Aorta (tissue), 5 donors: ENCODE measurements around the gene CBX8. TPM values are rescaled to one million over a fixed set of nuclear protein-coding genes. Genes with fewer than 3 reads are reported as not detected.
"Not testable (repeated sequence)": the region's sequence is repeated elsewhere in the genome, so short reads cannot be mapped to it uniquely, and the experiment has no call there.

Experiments
- ATAC-seq: fragments of 200-7000 bp; cut with Tn5 transposase; one replicate; pipeline ENCODE4 v1.9.1; 2022; ENCODE audit warnings: moderate library complexity; ENCODE audit not compliant: low FRiP score
- DNase-seq, 2 donors: peaks; one replicate each; pipeline ENCODE4 v3.0.0-alpha.2; 2020
- H3K27ac ChIP-seq, 2 donors: one replicate each; pipeline ENCODE4 v1.5.1; 2013; ENCODE audit warnings: low read length in 2 of 2, mild to moderate bottlenecking in 2 of 2, moderate library complexity in 2 of 2, control low read depth in 1 of 2, inconsistent platforms in 1 of 2, low read depth in 1 of 2
- H3K27me3 ChIP-seq, 2 donors: one replicate each; pipeline ENCODE4 v1.6.1; 2013; ENCODE audit warnings: control low read depth in 1 of 2, low read length in 1 of 2, mild to moderate bottlenecking in 1 of 2, moderate library complexity in 1 of 2; ENCODE audit not compliant: insufficient read depth in 2 of 2, control insufficient read depth in 1 of 2
- H3K36me3 ChIP-seq, 2 donors: one replicate each; pipeline ENCODE4 v1.6.1; 2013; ENCODE audit warnings: control low read depth in 1 of 2, low read length in 1 of 2, mild to moderate bottlenecking in 1 of 2; ENCODE audit not compliant: insufficient read depth in 2 of 2, control insufficient read depth in 1 of 2
- H3K4me1 ChIP-seq, 2 donors: one replicate each; pipeline ENCODE4 v1.6.1; 2013; ENCODE audit warnings: low read length in 2 of 2, control low read depth in 1 of 2, mild to moderate bottlenecking in 1 of 2, moderate library complexity in 1 of 2; ENCODE audit not compliant: insufficient read depth in 2 of 2, control insufficient read depth in 1 of 2
- H3K4me3 ChIP-seq, 2 donors: one replicate each; pipeline ENCODE4 v1.5.1; 2013; ENCODE audit warnings: low read length in 2 of 2, control low read depth in 1 of 2, mild to moderate bottlenecking in 1 of 2
- H3K9me3 ChIP-seq: one replicate; pipeline ENCODE4 v1.6.1; 2013; ENCODE audit warnings: mild to moderate bottlenecking, low read length; ENCODE audit not compliant: control insufficient read depth
- WGBS, 2 donors: extraction: QIAGEN DNeasy Blood & Tissue Kit; methylation state at CpG; one replicate each; pipeline ENCODE4 v1.1.7; 2013; 5-methylcytosine and 5-hydroxymethylcytosine counted together
- intact Hi-C, 2 donors: fragments of 100-400 bp; cut with DNase I; formaldehyde crosslinking; loops; one replicate each; pipeline versions ENCODE4 v1.14.2 to v1.15.0; 2022
- polyA plus RNA-seq, 2 donors: library from polyadenylated mRNA; stranded (reverse); fragments of 200-250 nt; gene quantifications; one replicate each; pipeline ENCODE4 v1.2.3, GENCODE V29; 2013
- total RNA-seq, 2 donors: library from RNA; stranded (reverse); fragmentation: NEBNext Ultra II Directional; extraction: Animal tissue kit (Norgen Biotek cat#: 25700); gene quantifications; one replicate each; pipeline ENCODE4 v1.2.1, GENCODE V29; 2021
- donor health status: healthy with polysubstance abuse.
- donor health status: Bipolar disorder and iron deficiency.
- donor health status: DM: no; HTN: no; CAD: no.
- donor health status: DM: no; HTN: no; CAD: no.
- donor health status: DM: yes; HTN: yes; CAD: no.

The CBX8 gene
- total and polyA plus RNA-seq, 4 donors: 1.4 to 6.2 (median 3.9) TPM

DNA sequence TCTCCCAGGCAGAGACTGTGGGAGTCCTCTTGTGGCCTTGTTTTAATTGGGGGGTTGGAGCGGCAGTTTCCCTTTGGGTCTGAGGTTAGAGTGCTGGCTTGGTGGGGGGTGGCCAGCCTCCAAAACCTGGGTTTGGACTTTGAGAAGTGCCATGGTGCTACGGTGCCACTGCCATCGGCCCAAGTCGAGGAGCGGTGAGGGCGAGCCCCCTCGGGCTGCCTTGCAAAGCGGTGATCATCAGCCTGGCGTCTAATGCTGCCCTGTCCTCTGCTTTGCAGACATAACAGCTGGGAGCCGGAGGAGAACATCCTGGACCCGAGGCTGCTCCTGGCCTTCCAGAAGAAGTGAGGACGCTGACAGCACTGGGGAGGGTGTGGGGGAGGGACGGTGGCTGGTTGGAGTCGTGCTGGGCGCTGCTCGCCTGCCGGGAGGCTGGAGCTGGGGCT lies 17.8 kb downstream of the CBX8 start:
- H3K27me3 ChIP-seq: peaks cover 0 to 2% of the 10 kb centered on the region in 2 donors
- intact Hi-C loops: loop anchor here in 1 of 2 donors (5.0 kb wide), 1 partner anchor 52 kb away; no protein-coding TSS in a partner anchor
- no peak for ATAC-seq

DNA sequence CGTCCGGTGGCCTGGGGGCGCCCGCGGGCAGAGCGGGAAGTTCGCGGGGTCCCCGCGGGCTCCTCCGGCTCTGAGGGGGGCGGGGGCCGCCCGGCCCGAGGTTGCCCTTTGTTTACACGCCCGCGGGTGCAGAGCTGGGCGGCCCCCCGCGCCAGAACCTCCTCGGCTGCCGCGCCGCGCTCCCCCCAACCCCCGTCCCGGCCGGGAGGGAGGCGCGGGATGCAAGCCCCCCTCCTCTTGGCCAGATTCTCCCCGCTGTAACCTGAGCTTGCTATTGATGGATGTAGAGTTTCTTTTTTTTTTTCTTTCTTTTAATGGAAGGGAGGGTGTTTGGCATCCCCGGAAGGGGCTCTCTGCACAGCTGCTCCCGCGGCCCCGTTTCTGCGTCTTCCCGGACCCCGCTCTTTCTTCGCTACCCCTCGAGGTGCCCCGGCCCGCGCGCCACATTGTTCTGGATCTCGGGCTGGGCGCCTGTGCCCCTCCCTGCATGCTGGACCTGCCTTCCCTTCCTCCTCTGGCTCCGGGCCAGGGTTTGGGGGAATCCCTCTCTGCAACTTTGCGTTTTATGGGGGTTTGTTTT lies 18.3 kb downstream of the CBX8 start:
- peaks cover 0 to 2% of the 10 kb centered on the region in 2 donors for H3K27me3 ChIP-seq
- H3K9me3 ChIP-seq: no peaks in the 10 kb centered on the region
- ATAC-seq (no peak), DNase-seq (peak; percentile 48 to 75)
- peak overlapping the region; percentile 14 to 41 for H3K4me3 ChIP-seq
- no peaks in the 10 kb centered on the region for H3K4me1 ChIP-seq
- no peaks in the 10 kb centered on the region for H3K36me3 ChIP-seq
- WGBS, 2 donors: 5 to 10% methylated on average over 25 to 49 of the region's 49 CpGs
- no peak overlapping the region for H3K27ac ChIP-seq
- intact Hi-C loops: loop anchor here in 1 of 2 donors (5.0 kb wide), 1 partner anchor 51 kb away; no protein-coding TSS in a partner anchor

More for the DNA sequence above, 17.8 kb downstream of the CBX8 start:
- no peaks in the 10 kb centered on the region for H3K4me1 ChIP-seq
- DNase-seq: peak in 1 of 2 donors; percentile 64
- H3K36me3 ChIP-seq: no peaks in the 10 kb centered on the region
- H3K9me3 ChIP-seq: no peaks in the 10 kb centered on the region
- H3K27ac ChIP-seq: no peak overlapping the region
- no peak overlapping the region for H3K4me3 ChIP-seq
- 48 to 52% methylated on average over 17 of the region's 17 CpGs for WGBS, 2 donors

- Histone ChIP-seq H3K27me3 (peaks cover 0 to 2% of the 10 kb centered on the region in 2 donors), H3K4me3 (peak within 1 kb of the TSS; percentile 37 to 41), H3K36me3 (no peaks in the 10 kb centered on the region), H3K9me3 (no peaks in the 10 kb centered on the region), H3K27ac (no peak within 1 kb of the TSS), H3K4me1 (no peaks in the 10 kb centered on the region)
- WGBS, 2 donors: 1% methylated on average over 33 to 96 of the region's 96 CpGs
- ATAC-seq: peak; percentile 65
- intact Hi-C loops: loop anchor here in 1 of 2 donors (5.0 kb wide), 1 partner anchor 51 kb away; no protein-coding TSS in a partner anchor
- peak; percentile 84 to 94 for DNase-seq
Measured at GRCh38 chr17:79777894-79778503, 18.9 kb downstream of the CBX8 start, which contains the start of gene CBX2. Gene CBX2 (plus strand): TSS chr17:79778148. CDS start chr17:79778236, 88 bp downstream.

GRCh38 chr17:79777120-79777893 lies 19.6 kb downstream of the CBX8 start:
- peak overlapping the region; percentile 37 to 41 for H3K4me3 ChIP-seq
- H3K4me1 ChIP-seq: no peaks in the 10 kb centered on the region
- no peak overlapping the region for H3K27ac ChIP-seq
- peaks cover 0 to 2% of the 10 kb centered on the region in 2 donors for H3K27me3 ChIP-seq
- intact Hi-C loops: loop anchor here in 1 of 2 donors (5.0 kb wide), 1 partner anchor 50 kb away; no protein-coding TSS in a partner anchor
- ATAC-seq (peak; percentile 56), DNase-seq (peak; percentile 69 to 88)
- H3K36me3 ChIP-seq: no peaks in the 10 kb centered on the region
- no peaks in the 10 kb centered on the region for H3K9me3 ChIP-seq
- WGBS, 2 donors: 8 to 10% methylated on average over 38 to 51 of the region's 51 CpGs

- intact Hi-C loops: loop anchor here in 1 of 2 donors (5.0 kb wide), 1 partner anchor 49 kb away; no protein-coding TSS in a partner anchor
- Histone ChIP-seq H3K36me3 (no peaks in the 10 kb centered on the region), H3K27ac (no peak overlapping the region), H3K27me3 (peaks cover 0 to 2% of the 10 kb centered on the region in 2 donors), H3K4me3 (no peak overlapping the region), H3K9me3 (no peaks in the 10 kb centered on the region), H3K4me1 (no peaks in the 10 kb centered on the region)
- WGBS, 2 donors: 72 to 77% methylated on average over 11 of the region's 11 CpGs
- DNase-seq (peak in 1 of 2 donors; percentile 23), ATAC-seq (no peak)
Measured at GRCh38 chr17:79776376-79777119, 20.3 kb downstream of the CBX8 start.

- no peak for ATAC-seq
- peak in 1 of 2 donors; percentile 19 for DNase-seq
- Histone ChIP-seq H3K9me3 (no peaks in the 10 kb centered on the region), H3K36me3 (no peaks in the 10 kb centered on the region), H3K27me3 (peaks cover 0 to 2% of the 10 kb centered on the region in 2 donors), H3K4me3 (no peak overlapping the region), H3K27ac (no peak overlapping the region), H3K4me1 (no peaks in the 10 kb centered on the region)
- 73 to 78% methylated on average over 6 of the region's 6 CpGs for WGBS, 2 donors
- intact Hi-C loops: loop anchor here in 1 of 2 donors (5.0 kb wide), 1 partner anchor 48 kb away; no protein-coding TSS in a partner anchor
Measured at GRCh38 chr17:79775632-79776031, 21.2 kb downstream of the CBX8 start.

GRCh38 chr17:79774561-79774975 lies 22.3 kb downstream of the CBX8 start:
- Histone ChIP-seq H3K27me3 (peaks cover 0 to 2% of the 10 kb centered on the region in 2 donors), H3K4me1 (no peaks in the 10 kb centered on the region), H3K36me3 (no peaks in the 10 kb centered on the region), H3K9me3 (no peaks in the 10 kb centered on the region), H3K4me3 (no peak overlapping the region), H3K27ac (no peak overlapping the region)
- peak in 1 of 2 donors; percentile 59 for DNase-seq
- no peak for ATAC-seq
- WGBS, 2 donors: 80 to 81% methylated on average over 8 of the region's 8 CpGs
- intact Hi-C loops: no loop called here

- ATAC-seq, H3K4me3 ChIP-seq, H3K27ac ChIP-seq, intact Hi-C loops, H3K36me3 ChIP-seq, H3K27me3 ChIP-seq, H3K9me3 ChIP-seq, H3K4me1 ChIP-seq: not testable (repeated sequence)
- 81 to 83% methylated on average over 9 of the region's 9 CpGs for WGBS, 2 donors
- DNase-seq: peak in 1 of 2 donors; percentile 60
Measured at GRCh38 chr17:79772726-79773125, 24.2 kb downstream of the CBX8 start.
